HG02610 (cell line): ENCODE data around the gene VMAC.
"Not testable (repeated sequence)": the region's sequence is repeated elsewhere in the genome, so short reads cannot be mapped to it uniquely, and the experiment has no call there.

Experiments
- ATAC-seq: cut with Tn5 transposase; IDR thresholded peaks from one replicate; pipeline ENCODE4 v1.9.1; 2021; ENCODE audit warnings: mild to moderate bottlenecking, moderate library complexity; ENCODE audit not compliant: unreplicated experiment

Gene VMAC, protein sequence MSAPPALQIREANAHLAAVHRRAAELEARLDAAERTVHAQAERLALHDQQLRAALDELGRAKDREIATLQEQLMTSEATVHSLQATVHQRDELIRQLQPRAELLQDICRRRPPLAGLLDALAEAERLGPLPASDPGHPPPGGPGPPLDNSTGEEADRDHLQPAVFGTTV

DNA sequence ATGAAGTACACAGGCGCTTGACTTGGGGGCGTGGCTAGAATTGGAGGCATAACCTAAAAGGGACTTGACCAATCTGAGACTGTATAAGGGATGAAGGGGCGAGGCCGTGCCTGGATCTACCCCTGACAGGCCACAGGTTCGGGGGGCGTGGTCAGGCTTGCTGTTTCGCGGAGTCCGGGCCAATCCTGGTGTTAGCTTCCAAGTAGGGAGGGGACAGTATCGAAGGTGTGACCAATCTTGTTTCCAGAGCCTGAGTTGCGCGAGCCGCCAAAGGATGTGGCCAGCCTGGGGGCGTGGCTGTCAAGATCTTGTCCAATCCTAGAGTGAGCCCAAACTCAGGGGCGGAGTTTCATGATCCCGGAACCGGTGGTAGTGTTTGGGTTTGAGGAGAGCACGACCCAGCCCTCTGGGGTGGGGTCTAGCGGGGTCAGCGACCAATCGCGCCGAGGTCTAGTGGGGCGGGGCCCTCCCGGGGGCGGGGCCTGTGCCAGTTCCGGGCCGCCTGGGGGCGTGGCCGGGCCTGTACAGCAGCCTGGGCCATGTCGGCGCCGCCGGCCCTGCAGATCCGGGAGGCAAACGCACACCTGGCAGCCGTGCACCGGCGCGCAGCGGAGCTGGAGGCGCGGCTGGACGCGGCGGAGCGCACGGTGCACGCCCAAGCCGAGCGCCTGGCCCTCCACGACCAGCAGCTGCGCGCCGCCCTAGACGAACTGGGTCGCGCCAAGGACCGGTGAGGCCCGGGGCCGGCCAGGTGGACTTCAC lies at the start of gene VMAC:
Gene VMAC (plus strand): TSS at position 521 of the 762 bp plus-strand sequence. CDS start 19 bp downstream, at position 540.
- ATAC-seq, result peak; percentile 84

DNA sequence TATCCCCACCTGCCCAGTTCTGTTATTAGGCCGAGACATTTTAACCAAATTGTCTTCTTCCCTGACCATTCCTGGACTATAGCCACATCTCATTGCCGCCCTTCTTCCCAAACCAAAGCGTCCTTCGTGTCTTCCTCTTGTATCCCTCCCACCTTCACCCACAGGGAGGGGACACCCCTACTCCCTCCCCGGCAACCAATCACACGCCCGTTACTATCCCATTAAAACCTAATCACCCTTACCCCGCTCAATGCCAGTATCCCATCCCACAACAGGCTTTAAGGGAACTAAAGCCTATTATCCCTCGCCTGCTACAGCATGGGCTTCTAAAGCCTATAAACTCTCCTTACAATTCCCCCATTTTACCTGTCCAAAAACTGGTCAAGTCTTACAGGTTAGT lies 49.5 kb upstream of the VMAC start:
- not testable (repeated sequence) for ATAC-seq

DNA sequence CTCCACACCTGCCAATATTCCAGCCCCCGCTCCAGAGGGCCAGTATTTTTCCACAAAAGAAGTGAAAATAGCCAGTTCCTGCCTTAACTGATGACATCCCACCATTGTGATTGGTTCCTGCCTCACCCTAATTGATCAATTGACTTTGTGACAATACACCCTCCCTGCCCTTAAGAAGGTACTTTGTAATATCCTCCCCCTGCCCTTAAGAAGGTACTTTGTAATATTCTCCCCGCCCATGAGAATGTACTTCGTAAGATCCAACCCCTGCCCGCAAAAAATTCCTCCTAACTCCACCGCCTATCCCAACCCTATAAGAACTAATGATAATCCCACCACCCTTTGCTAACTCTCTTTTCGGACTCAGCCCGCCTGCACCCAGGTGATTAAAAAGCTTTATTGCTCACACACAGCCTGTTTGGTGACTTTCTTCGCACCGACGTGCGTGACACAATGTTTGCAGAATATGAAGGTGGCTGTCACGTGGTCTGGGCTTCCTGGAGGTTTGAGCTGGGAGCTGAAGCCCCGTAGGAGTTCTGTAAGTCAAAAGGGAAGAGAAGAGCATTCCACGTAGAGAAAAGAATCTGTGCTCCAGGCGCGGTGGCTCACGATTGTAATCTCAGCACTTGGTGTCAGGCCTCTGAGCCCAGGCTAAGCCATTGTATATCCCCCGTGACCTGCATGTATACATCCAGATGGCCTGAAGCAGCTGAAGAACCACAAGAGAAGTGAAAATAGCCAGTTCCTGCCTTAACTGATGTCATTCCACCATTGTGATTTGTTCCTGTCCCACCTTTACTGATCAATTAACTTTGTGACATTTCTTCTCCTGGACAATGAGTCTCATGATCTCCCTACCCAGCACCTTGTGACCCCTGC lies 47.2 kb upstream of the VMAC start:
- no peak for ATAC-seq

DNA sequence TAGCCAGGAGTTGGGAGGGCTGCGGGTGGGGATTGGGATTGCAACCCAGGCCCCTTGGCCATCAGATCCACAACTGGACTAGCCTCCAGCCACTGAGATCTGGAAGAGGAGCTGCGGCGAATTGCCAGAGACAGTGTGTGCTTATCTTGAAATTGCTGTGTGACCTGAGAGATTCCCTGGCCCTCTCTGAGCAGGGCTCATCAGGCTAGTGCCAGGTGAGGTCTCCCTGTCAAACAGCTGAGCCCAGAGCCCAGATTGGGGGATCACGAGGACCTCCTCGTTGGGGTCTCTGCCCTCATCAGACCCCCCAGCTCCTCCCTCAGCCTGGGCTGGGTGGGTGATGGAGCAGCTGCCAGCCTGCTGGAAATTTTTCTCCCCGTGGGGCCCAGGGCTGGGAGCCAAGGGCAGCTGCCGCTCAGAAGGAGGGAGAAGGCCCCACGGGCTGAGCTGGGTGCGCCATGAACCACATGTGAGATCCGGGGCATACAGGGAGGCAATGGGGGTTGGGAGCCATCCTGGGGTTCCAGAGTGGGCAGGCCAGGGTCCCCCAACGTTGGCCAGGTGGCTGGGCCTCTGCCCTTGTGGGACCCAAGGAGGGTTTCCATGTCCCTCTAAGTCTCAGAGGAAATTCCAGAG lies 41.5 kb upstream of the VMAC start:
- no peak for ATAC-seq

DNA sequence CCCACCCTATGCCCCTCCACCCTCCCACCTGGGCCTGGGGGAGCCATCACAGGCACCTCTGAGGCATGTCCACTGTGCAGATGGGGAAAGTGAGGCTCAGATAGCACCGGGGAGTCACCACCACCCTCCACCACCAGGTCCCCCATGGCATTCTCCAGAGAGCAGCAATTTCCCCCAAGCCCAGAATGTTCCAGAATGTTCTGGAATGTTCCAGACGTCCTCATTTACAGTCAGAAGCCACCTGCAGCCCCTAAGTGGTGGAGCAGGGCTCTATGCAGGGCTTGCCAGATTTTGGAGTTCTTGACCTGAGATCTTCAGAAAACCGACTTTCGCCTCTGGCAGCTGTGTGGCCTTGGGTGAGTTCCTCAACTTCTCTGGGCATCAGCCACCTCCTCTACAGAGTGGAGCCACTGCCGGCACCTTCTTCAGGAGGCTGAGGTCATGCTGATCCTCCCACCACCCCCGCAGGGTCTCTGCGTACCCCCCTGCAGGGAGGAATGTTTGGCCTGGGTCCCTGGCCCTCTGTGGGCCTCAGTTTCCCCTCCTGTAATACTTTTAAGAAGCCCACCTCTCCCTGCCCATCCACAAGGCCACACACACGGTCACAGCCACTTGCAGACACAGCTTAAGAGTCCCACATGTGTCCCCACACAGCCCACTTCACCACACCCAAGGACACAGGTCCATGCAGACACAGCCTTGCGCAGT lies 40.5 kb upstream of the VMAC start:
- no peak for ATAC-seq

DNA sequence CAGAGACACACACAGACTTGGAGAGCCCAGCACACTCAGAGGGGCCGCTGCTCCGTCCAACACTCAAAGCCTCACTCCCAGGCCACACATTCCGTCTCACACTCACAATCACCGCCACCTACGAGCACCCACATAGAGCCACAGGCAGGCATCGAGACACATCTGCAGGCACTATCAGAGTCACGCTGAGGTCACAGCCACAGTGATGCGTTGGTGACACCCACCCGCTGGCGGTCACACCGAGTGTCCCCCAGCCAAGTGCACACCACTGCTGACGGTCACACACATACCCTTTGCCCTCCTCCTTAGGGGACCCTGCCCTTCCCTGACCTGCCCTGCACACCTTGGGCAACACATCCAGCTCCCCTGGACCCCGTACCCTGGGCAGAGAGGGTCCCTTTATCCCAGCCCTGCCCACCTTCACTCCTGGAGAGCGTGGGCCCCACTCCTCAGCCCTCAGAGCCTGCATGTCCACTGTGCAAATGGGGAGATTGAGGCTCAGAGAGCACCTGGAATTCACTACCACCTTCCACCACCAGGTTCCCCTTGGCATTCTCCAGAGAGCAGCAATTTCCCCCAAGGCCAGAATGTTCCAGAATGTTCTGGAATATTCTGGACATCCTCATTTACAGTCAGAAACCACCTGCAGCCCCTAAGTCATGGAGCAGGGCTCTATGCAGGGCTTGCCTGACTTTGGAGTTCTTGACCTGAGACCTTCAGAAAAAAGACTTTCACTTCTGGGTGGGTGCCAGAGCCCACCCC lies 39.8 kb upstream of the VMAC start:
- ATAC-seq, result no peak

DNA sequence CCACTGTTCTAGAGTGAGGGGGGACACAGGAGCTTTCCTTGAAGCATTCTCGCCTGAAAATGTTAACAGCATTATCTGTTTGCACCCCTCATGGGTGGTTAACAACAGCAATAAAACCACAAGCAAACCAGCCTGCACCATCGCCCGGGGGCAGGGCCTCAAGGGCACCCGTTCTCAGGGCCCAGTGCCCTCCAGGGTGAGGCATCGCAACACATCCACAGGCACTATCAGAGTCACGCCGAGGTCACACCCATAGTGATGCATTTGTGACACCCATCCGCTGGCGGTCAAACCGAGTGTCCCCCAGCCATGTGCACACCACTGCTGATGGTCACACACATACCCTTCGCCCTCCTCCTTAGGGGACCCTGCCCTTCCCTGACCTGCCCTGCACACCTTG lies 38.9 kb upstream of the VMAC start:
- ATAC-seq, result no peak

DNA sequence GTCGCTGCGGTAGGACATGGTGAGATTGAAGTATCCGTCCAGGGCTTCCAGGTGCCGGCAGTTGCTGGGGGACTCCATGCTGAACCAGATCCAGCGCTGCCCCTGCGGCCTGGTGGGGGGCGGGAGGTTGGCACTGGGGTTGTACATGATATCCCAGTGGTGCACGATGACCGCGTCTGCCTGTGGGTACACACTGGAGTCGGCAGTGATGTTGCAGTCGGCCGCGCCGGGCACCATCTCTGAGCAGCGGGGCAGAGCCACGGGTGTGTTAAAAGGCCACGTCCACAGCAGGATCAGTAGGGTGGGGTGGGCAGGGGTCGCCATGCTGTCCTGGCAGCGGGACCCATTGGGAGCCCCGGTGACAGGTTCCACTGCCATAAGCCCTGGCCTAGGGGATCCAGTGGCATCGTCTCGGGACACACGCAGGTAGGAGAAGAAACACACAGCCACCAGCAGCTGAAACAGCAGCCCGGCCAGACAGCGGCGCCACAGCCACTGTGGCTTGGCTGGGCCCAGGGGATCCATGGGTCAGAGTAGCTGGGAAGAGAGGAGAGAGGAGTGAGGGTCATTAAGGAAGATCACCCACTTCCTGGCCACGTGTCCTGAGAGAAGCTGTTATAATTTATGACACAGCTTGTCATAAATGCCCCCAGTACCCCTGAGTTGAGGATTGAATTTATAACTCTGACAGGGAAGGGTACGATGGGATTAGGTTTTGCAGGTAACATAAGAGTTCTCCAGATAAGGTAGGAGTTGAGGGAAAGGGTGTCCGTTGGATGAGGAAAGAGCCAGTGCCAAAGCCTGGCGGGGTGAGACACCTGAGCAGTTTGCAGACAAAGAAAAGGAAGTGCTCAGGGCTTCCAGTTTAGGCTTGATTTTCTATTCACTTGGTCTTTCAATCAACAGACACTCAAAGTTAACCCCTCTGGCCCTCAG lies 37.2 kb upstream of the VMAC start:
- no peak for ATAC-seq

DNA sequence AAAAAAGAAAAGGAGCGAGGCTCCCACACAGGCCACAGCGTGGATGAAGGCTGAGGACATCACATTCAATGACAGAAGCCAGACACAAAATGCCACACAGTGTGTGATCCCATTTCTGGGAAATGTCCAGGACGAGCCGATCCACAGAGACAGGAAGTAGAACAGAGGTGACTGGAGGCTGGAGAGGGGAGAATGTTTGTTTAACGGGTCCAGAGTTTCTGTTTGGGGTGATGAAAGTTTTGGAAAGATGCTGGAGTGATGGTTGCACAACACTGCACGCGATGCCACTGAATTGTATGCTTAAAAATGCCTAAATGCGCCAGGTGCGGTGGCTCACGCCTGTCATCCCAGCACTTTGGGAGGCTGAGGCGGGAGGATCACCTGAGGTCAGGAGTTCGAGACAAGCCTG lies 33.7 kb upstream of the VMAC start:
- no peak for ATAC-seq

DNA sequence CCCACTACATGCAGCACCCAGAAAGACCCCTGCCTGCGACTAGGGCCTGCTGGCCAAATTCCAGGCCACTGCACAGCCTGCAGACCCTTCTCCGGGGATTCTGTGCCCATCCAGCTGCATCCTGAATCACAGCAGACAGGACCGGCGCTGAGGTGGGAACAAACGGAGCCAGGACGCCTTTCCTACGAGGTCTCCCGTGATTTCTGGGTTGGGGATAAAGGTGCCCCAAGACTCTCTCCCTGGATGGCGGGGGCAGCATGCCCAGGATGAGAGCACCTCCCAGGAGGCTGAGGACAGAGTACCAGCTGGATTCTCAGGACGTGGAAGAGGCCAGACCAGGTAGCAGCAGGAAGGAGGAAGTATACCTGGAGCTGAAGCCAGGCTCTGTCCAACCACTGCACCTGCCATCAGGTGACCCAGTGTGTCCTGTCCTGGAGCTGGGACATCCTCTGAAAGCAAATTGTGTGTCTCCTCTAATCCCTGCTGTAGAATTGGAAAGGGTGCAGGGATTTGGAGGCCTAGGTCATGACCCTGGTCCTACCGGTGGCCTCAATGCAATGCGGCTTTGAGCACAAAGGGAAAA lies 31.0 kb upstream of the VMAC start:
- no peak for ATAC-seq

DNA sequence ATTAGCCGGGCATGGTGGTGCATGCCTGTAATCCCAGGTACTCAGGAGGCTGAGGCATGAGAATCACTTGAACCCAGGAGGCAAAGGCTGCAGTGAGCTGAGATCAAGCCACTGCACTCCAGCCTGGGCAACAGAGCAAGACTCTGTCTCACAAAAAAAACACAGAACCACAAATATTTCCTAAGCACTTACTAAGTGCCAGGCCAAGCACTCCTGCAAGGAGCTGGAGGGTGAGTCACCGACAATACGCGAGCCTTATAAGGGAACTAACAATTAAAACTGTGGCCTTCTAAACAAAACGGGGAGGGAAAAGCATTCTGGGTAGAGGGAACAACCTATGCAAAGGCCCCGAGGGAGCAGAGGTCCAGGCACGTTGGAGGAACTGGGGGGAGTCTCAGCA lies 30.2 kb upstream of the VMAC start:
- not testable (repeated sequence) for ATAC-seq

DNA sequence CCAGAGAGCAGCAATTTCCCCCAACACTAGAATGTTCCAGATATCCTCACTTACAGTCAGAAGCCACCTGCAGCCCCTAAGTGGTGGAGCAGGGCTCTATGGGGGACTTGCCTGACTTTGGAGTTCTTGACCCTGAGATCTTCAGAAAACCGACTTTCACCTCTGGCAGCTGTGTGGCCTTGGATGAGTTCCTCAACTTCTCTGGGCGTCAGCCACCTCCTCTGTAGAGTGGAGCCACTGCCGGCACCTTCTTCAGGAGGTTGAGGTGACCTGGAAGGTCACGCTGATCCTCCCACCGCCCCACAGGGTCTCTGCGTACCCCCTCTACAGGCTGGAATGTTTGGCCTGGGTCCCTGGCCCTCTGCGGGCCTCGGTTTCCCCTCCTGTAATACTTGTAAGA lies 27.2 kb upstream of the VMAC start:
- no peak for ATAC-seq

DNA sequence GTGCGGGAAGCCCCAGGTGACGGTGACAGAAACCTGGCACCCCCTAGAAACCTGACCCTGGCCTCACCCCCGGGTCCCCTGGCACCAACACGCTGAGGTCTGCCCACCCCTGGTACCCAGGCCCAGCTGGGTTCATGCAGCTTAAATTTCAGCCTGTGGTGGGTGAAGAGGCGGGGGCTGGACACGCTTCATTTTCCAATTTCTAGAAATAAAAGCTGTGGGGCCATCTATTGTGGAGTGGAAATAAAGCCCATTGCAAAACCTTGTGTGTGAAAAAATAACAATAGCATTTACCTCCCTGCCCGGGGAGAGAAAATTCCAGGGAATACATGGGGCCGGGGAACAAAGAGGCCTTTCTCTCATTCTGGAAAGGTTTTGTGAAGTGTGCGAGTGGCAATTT lies 26.8 kb upstream of the VMAC start:
- no peak for ATAC-seq

DNA sequence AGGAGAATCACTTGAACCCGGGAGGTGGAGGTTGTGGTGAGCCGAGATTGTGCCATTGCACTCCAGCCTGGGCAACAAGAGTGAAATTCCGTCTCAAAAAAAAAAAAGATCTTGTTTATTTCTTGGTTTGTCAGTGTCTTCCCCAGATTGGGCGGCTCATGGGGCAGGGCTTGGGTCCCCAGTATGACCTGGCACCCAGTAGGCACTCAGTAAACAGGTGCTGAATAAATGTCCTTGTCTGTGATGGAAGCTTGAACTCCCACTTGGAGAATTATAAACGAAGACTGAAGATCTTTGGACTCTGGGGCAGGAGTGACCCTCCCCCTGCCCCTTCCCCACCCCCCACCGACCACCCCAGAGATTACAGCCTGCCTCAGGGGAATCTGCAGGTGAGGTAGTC lies 24.5 kb upstream of the VMAC start:
- no peak for ATAC-seq

DNA sequence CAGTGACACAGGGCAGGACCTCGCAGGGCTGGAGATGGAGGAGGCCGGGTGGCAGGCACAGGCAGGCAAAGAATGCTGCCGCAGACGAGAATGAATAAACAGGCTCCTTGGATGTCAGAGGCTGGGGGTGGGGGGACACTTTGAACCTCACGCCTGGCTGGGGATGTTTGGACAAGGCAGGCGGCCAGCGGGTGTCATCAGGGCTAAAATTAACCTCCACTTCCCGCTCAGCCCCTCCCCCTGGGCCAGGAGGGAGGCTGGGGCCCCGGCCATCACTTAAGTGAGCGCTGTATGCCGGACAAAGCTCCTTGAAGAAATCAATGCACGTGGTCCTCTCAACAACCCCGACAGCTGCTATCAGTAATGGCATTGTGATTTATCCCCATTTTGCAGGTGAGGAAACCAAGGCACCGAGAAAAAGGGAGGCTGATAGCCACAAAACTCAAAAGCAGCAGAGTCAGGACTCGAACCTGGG lies 24.0 kb upstream of the VMAC start:
- ATAC-seq, result no peak

DNA sequence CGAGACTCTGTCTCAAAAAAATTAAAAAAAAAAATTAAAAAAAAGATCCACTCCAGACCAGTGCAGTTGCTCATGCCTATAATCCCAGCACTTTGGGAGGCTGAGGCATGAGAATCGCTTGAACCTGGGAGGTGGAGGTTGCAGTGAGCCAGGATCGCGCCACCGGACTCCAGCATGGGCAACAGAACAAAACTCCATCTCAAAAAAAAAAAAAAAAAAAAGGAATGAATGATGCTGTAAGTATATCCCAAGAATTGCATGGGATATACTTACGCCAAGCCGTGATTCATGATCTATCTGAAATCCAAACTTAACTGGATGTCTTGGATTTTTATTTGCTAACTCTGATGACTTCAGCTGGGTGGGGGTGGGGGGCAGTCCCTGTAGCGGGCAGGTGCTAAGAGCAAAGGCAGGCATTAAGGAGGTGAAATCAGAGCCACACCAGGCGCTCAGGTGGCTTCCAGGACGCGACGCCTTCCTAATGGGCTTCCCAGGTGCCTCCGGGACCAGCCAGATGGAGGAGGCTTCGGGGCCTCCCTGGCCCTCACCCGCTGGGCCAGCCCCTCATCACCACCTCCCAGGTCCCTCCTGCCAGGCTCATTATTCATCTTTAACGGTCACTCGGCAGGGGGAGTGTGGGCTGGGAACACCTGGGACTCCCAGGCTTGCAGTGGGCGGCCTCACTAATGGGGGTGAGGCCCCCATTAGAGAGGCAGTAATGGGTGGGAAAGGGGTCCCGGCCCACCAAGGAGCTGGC lies 23.0 kb upstream of the VMAC start:
- no peak for ATAC-seq

DNA sequence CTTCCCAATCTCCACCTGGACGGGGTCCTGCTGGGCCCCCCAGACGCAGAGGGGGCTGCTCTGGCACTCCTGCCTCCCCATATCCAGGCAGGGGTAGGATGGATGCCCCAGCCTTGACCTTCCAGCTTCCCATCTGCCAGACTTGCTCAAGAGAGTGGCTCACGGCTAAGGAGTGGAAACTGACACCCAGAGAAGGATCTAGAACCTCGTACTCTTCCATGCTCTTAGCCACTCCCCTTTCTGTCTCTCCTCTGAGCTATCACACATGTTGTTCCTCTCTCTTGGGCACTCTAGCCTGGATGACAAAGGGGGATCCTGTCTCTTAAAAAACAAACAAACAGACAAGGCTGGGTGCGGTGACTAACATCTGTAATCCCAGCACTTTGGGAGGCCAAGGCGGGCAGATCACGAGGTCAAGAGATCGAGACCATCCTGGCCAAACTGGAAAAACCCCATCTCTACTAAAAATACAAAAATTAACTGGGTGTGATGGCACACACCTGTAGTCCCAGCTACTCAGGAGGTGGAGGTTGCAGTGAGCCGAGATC lies 22.2 kb upstream of the VMAC start:
- no peak for ATAC-seq
